DOHH2 (cell line): ENCODE results near the gene RDM1.

ENCODE experiments used
- CTCF ChIP-seq: fragments of 200-600 bp; sonication (generic); IDR thresholded peaks from one replicate; pipeline ENCODE4 v1.5.1; 2014; ENCODE audit warnings: antibody characterized with exemption, mild to moderate bottlenecking, low read depth, low read length; ENCODE audit not compliant: poor library complexity, severe bottlenecking
- EZH2phosphoT487 ChIP-seq: fragments of 200-600 bp; sonication (generic); IDR thresholded peaks from 2 replicates; pipeline ENCODE4 v1.6.1; 2017; ENCODE audit warnings: borderline replicate concordance, mild to moderate bottlenecking, antibody characterized with exemption, low read length, moderate library complexity, mixed read lengths

- TF ChIP-seq CTCF (no peak), EZH2phosphoT487 (no peak)
Measured at GRCh38 chr17:35891269-35891668, 39.3 kb downstream of the RDM1 start.
